H9 (cell line): Measurements from ENCODE around the gene COLQ. TPM values are rescaled to one million over a fixed set of nuclear protein-coding genes. Genes with fewer than 3 reads are reported as not detected.

Source experiments
- DNase-seq: peaks from one replicate; pipeline ENCODE4 v3.0.0-alpha.2; 2017
- H2AFZ ChIP-seq: one replicate; pipeline ENCODE4 v1.6.1; 2013; ENCODE audit warnings: mild to moderate bottlenecking, low read length, control low read depth, moderate library complexity
- H2AK5ac ChIP-seq: 2 replicates; pipeline ENCODE4 v1.6.1; 2013; ENCODE audit warnings: low read length, control low read depth, mixed read lengths; ENCODE audit not compliant: insufficient read length
- H2BK120ac ChIP-seq: one replicate; pipeline ENCODE4 v1.6.1; 2013; ENCODE audit warnings: low read depth, mild to moderate bottlenecking, low read length, control low read depth, inconsistent platforms; ENCODE audit not compliant: poor library complexity, severe bottlenecking
- H2BK12ac ChIP-seq: 2 replicates; pipeline ENCODE4 v1.6.1; 2013; ENCODE audit warnings: low read length, control low read depth, mixed read lengths, low read depth; ENCODE audit not compliant: insufficient read length
- H2BK15ac ChIP-seq: 2 replicates; pipeline ENCODE4 v1.6.1; 2013; ENCODE audit warnings: low read depth, low read length, control low read depth
- H2BK20ac ChIP-seq: one replicate; pipeline ENCODE4 v1.6.1; 2013; ENCODE audit warnings: low read depth, mild to moderate bottlenecking, low read length, control low read depth, inconsistent platforms; ENCODE audit not compliant: poor library complexity, severe bottlenecking
- H2BK5ac ChIP-seq: 2 replicates; pipeline ENCODE4 v1.6.1; 2013; ENCODE audit warnings: low read length, control low read depth, mixed read lengths; ENCODE audit not compliant: insufficient read length
- H3K14ac ChIP-seq: 2 replicates; pipeline ENCODE4 v1.6.1; 2013; ENCODE audit warnings: low read length, control low read depth; ENCODE audit not compliant: insufficient read depth
- H3K18ac ChIP-seq: 2 replicates; pipeline ENCODE4 v1.6.1; 2013; ENCODE audit warnings: low read depth, mild to moderate bottlenecking, mixed read lengths, low read length, control low read depth; ENCODE audit not compliant: insufficient read length
- H3K23ac ChIP-seq: 2 replicates; pipeline ENCODE4 v1.6.1; 2013; ENCODE audit warnings: low read length, control low read depth, mixed read lengths, low read depth; ENCODE audit not compliant: insufficient read length
- H3K23me2 ChIP-seq: 2 replicates; pipeline ENCODE4 v1.6.1; 2013; ENCODE audit warnings: low read depth, mild to moderate bottlenecking, mixed read lengths, low read length, control low read depth; ENCODE audit not compliant: insufficient read length, poor library complexity, severe bottlenecking
- H3K27ac ChIP-seq: 2 replicates; pipeline ENCODE4 v1.5.1; 2013; ENCODE audit warnings: low read length, control low read depth, mixed read lengths, low read depth; ENCODE audit not compliant: insufficient read length
- H3K27me3 ChIP-seq: 2 replicates; pipeline ENCODE4 v1.6.1; 2013; ENCODE audit warnings: low read length, control low read depth, inconsistent platforms; ENCODE audit not compliant: insufficient read depth
- H3K4ac ChIP-seq: 2 replicates; pipeline ENCODE4 v1.6.1; 2013; ENCODE audit warnings: low read depth, mild to moderate bottlenecking, control low read depth, inconsistent platforms, low read length, moderate library complexity
- H3K4me1 ChIP-seq: 2 replicates; pipeline ENCODE4 v1.6.1; 2013; ENCODE audit warnings: low read length, control low read depth, inconsistent platforms; ENCODE audit not compliant: insufficient read depth
- H3K4me2 ChIP-seq: 2 replicates; pipeline ENCODE4 v1.6.1; 2013; ENCODE audit warnings: low read length, control low read depth, mixed read lengths; ENCODE audit not compliant: insufficient read length, insufficient read depth
- H3K56ac ChIP-seq: 2 replicates; pipeline ENCODE4 v1.6.1; 2013; ENCODE audit warnings: low read depth, mild to moderate bottlenecking, mixed read lengths, low read length, control low read depth; ENCODE audit not compliant: insufficient read length
- H3K79me1 ChIP-seq: 2 replicates; pipeline ENCODE4 v1.6.1; 2013; ENCODE audit warnings: low read depth, mild to moderate bottlenecking, moderate library complexity, low read length, control low read depth, inconsistent platforms; ENCODE audit not compliant: insufficient read depth, poor library complexity, severe bottlenecking
- H3K79me2 ChIP-seq: 2 replicates; pipeline ENCODE4 v1.6.1; 2013; ENCODE audit warnings: low read length, control low read depth, inconsistent platforms; ENCODE audit not compliant: insufficient read depth
- H3K9ac ChIP-seq: 2 replicates; pipeline ENCODE4 v1.6.1; 2013; ENCODE audit warnings: low read length, control low read depth, mixed read lengths; ENCODE audit not compliant: insufficient read length; ENCODE audit errors: extremely low read depth
- H3K9me3 ChIP-seq: one replicate; pipeline ENCODE4 v1.6.1; 2013; ENCODE audit warnings: low read depth, low read length, inconsistent platforms; ENCODE audit not compliant: control insufficient read depth
- H3T11ph ChIP-seq: one replicate; pipeline ENCODE4 v1.6.1; 2013; ENCODE audit warnings: mild to moderate bottlenecking, low read length, control low read depth, inconsistent platforms
- H4K20me1 ChIP-seq: one replicate; pipeline ENCODE4 v1.6.1; 2013; ENCODE audit not compliant: control insufficient read depth, insufficient read length, insufficient read depth
- H4K5ac ChIP-seq: 2 replicates; pipeline ENCODE4 v1.6.1; 2013; ENCODE audit warnings: low read depth, mild to moderate bottlenecking, mixed read lengths, low read length, control low read depth; ENCODE audit not compliant: insufficient read length
- H4K8ac ChIP-seq: replicated peaks from 2 replicates; pipeline ENCODE4 v1.6.1; 2013; ENCODE audit warnings: low read length, control low read depth, mixed read lengths, low read depth; ENCODE audit not compliant: insufficient read length
- H4K91ac ChIP-seq: 2 replicates; pipeline ENCODE4 v1.6.1; 2013; ENCODE audit warnings: low read depth, mild to moderate bottlenecking, moderate library complexity, mixed read lengths, low read length, control low read depth; ENCODE audit not compliant: insufficient read length
- H3K27ac Mint-ChIP-seq, 3 experiments: 2 replicates in 2 of 3; 3 replicates in 1 of 3; pipeline ENCODE4 v1.8.0; 2020 to 2021; ENCODE audit warnings: mixed read lengths in 3 of 3, mild to moderate bottlenecking in 1 of 3, moderate library complexity in 1 of 3
- H3K27me3 Mint-ChIP-seq: 2 replicates; pipeline ENCODE4 v1.8.0; 2021; ENCODE audit warnings: low read depth, mild to moderate bottlenecking, moderate library complexity, mixed read lengths
- H3K36me3 Mint-ChIP-seq, 3 experiments: 2 replicates in 2 of 3; 3 replicates in 1 of 3; pipeline ENCODE4 v1.8.0; 2020 to 2021; ENCODE audit warnings: low read depth in 3 of 3, mixed read lengths in 3 of 3; ENCODE audit not compliant: insufficient read depth in 1 of 3
- H3K4me1 Mint-ChIP-seq, 2 experiments: 2 replicates each; pipeline ENCODE4 v1.8.0; 2020; ENCODE audit warnings: mixed read lengths in 2 of 2
- H3K4me3 Mint-ChIP-seq, 2 experiments: 2 replicates in 1 of 2; 3 replicates in 1 of 2; pipeline ENCODE4 v1.8.0; 2020 to 2021; ENCODE audit warnings: mild to moderate bottlenecking in 2 of 2, mixed read lengths in 2 of 2, moderate library complexity in 1 of 2
- H3K9me3 Mint-ChIP-seq, 2 experiments: 2 replicates in 1 of 2; 3 replicates in 1 of 2; pipeline ENCODE4 v1.8.0; 2020; ENCODE audit warnings: mild to moderate bottlenecking in 2 of 2, mixed read lengths in 2 of 2, moderate library complexity in 1 of 2
- WGBS: extraction: QIAGEN DNeasy Blood & Tissue Kit; methylation state at CpG from one replicate; pipeline ENCODE4 v1.1.7; 2013; ENCODE audit warnings: missing lambda C conversion rate, low lambda C conversion rate, mixed read lengths; ENCODE audit not compliant: insufficient read length; ENCODE audit errors: extremely low coverage; 5-methylcytosine and 5-hydroxymethylcytosine counted together
- total RNA-seq: library from RNA; stranded (reverse); gene quantifications from 2 replicates; pipeline ENCODE4 v1.2.1, GENCODE V29; 2021
- TF ChIP-seq, protein P1 (sequence below): fragments of 200-600 bp; sonication (generic); conservative IDR thresholded peaks from 3 replicates; pipeline ENCODE4 v1.8.0; 2021; ENCODE audit warnings: antibody characterized with exemption, mild to moderate bottlenecking

The COLQ gene
- total RNA-seq, 1 experiment from 2014 or later, result 0.61 TPM

DNA sequence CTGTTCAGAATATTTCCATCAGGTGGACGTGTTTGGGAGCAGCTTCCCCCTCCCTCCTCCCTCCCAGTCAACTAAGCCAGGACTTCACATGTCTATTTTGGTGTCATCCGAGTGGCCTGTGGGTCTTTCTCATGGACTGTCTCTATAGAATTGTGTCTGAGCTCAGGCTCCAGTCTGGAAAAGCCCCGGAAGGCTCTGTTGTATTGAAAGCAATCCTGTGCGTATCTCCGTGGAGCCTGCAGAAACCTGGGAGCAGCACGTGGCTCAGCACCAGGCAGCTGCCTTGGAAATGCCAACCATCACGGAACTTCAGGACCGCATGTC is 25.2 kb downstream of the COLQ start:
- no peaks in the 10 kb centered on the region for H4K20me1 ChIP-seq
- no peak overlapping the region for H3K18ac ChIP-seq
- H3K79me2 ChIP-seq, result no peaks in the 10 kb centered on the region
- no CpG with 5 or more reads among the region's 8 CpGs for WGBS
- no peak overlapping the region for H3K14ac ChIP-seq
- H2BK20ac ChIP-seq, result no peak overlapping the region
- Mint-ChIP-seq H3K4me3 (no peak overlapping the region; a peak in 1 of 5 replicates), H3K27me3 (peaks cover 12% of the 10 kb centered on the region), H3K9me3 (no peaks in the 10 kb centered on the region), H3K27ac (peak overlapping the region in 1 of 3 experiments; percentile 2; a peak in 1 of 7 replicates), H3K36me3 (no peaks in the 10 kb centered on the region), H3K4me1 (peaks cover 24 to 25% of the 10 kb centered on the region in 2 experiments)
- H3K79me1 ChIP-seq, result no peaks in the 10 kb centered on the region
- no peak overlapping the region for H4K91ac ChIP-seq
- H3K23ac ChIP-seq, result no peak overlapping the region
- H3K4ac ChIP-seq, result no peak overlapping the region
- no peak for DNase-seq
- H2BK15ac ChIP-seq, result 0 out of 2 replicates have a peak overlapping the region, but pooled peaks have one; percentile 60
- no peaks in the 10 kb centered on the region for H3K27me3 ChIP-seq
- no peak overlapping the region for H3K9ac ChIP-seq
- no peak overlapping the region for H4K8ac ChIP-seq
- H2BK5ac ChIP-seq, result no peak overlapping the region
- no peak overlapping the region for H3K27ac ChIP-seq
- no peak overlapping the region for H2AFZ ChIP-seq
- no peak overlapping the region for H3T11ph ChIP-seq
- H3K9me3 ChIP-seq, result no peaks in the 10 kb centered on the region
- peaks cover 3% of the 10 kb centered on the region; the same call in 1 of the 2 replicates for H3K4me1 ChIP-seq
- no peak overlapping the region for H2BK12ac ChIP-seq
- no peaks in the 10 kb centered on the region for H3K23me2 ChIP-seq
- no peak overlapping the region for H4K5ac ChIP-seq
- no peak overlapping the region for H3K4me2 ChIP-seq
- H2BK120ac ChIP-seq, result no peak overlapping the region
- H3K56ac ChIP-seq, result no peak overlapping the region
- no peak overlapping the region for H2AK5ac ChIP-seq
- TF ChIP-seq, protein P1, sequence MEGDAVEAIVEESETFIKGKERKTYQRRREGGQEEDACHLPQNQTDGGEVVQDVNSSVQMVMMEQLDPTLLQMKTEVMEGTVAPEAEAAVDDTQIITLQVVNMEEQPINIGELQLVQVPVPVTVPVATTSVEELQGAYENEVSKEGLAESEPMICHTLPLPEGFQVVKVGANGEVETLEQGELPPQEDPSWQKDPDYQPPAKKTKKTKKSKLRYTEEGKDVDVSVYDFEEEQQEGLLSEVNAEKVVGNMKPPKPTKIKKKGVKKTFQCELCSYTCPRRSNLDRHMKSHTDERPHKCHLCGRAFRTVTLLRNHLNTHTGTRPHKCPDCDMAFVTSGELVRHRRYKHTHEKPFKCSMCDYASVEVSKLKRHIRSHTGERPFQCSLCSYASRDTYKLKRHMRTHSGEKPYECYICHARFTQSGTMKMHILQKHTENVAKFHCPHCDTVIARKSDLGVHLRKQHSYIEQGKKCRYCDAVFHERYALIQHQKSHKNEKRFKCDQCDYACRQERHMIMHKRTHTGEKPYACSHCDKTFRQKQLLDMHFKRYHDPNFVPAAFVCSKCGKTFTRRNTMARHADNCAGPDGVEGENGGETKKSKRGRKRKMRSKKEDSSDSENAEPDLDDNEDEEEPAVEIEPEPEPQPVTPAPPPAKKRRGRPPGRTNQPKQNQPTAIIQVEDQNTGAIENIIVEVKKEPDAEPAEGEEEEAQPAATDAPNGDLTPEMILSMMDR, result no peak
